GM18511 (cell line): ENCODE results near the gene PPL.

Experiments used
- ATAC-seq: cut with Tn5 transposase; IDR thresholded peaks from one replicate; pipeline ENCODE4 v1.9.1; 2021; ENCODE audit warnings: mild to moderate bottlenecking, moderate library complexity; ENCODE audit not compliant: unreplicated experiment

Gene PPL

DNA sequence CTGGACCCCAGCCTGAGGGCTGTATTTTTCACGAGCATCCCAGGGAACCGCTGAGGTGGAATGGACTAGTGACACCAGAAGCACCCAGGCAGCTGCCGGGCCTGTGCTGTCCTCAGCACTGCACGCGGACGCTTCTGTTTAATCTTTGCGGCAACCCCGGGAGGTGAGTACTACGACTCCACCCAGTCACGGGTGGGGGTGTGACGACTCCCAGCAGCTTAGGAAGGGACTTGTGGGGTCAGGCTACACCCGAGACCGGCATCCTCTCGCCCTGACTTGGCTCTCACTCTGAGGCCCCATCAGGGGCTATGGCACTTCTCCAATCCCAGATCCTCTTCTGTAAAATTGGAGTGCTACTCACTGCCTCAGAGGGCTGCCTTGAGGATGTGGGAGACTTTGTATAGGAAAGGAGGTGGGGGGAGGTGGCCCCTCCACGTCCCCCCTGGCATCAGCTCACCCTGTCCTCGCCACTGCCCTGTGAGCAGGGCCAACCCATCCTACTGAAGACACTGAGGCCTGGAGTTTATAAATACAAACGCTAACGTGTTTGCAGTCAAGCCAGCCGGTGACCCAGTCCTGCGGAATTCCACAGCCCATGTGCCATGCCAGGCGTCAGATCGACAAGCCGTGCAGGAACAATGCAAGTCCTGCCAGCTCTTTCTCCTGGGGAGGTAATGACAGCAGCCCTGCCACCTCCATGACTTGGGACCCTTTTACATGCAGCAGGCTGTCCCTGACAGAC lies 44.4 kb downstream of the PPL start:
- no peak for ATAC-seq

DNA sequence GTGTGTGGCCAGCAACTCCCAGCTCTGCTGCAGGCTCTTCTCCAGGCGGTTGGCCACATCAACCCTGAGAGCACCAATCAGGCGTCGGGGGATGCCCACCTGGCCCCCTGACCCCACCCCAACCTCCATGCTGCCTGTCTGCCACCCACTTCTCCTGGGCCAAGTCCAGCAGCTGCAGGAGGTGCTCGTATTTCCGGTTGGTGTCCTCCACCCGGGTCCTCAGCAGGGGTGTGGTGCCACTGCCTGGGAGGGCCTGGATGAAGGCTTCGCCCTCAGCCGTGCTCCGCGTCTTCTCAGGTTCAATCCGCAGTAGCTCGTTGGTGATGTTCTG lies 45.1 kb downstream of the PPL start:
- ATAC-seq: no peak

DNA sequence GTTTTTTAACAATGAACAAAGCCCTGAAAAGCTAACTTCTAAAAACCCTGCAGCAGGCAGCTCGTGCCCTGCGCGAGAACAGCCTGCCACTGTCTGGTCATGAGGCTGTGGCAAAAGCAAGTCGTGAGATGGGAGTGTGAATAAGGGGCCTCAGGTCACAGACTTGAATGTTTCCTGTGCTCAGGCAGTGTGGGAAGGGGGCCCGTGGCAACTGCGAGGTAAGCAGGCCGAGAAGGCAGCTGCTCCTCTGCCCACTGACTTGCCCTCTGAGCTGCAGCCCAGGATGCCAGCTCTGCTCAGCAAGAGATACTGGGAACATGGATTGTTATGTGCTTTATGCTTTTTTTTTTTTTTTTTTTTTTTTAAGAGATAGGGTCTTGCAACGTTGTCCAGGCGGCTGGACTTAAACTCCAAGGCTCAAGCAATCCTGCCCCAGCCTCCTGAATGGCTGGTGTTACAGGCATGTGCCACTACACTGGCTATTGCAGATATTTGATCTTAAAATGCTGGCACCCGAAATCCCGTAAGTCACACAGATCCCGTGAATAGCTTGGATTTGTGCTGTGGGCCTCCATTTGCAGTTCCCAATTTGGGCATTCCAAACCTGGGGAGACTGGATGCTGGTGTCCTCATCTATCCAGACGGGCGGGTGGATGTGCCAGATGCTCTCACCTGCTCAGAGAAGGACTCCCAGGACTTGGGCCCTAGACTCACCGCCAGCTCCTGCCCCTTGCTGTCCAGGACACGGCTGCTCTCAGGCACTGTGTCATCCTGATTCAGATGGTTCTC lies 45.7 kb downstream of the PPL start:
- no peak for ATAC-seq

DNA sequence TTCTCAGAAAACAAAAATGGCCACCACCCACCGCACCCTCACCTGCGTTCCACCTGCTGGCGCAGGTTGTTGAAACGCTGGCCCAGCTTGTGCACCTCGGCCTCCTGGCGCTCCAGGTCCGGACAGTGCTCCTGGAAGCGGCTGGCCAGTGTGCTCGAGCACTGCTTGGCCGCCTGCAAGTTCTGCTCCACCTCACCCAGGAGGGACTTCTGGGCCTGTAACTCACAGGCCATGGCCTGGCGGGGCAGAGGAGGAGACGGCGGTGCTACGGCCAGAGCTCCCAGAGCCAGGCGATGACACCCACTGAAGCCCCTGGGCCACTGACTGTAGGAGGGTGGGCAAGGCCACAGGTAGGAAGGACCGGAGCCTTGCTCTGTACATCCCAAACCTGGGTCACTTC lies 46.3 kb downstream of the PPL start:
- ATAC-seq: no peak

DNA sequence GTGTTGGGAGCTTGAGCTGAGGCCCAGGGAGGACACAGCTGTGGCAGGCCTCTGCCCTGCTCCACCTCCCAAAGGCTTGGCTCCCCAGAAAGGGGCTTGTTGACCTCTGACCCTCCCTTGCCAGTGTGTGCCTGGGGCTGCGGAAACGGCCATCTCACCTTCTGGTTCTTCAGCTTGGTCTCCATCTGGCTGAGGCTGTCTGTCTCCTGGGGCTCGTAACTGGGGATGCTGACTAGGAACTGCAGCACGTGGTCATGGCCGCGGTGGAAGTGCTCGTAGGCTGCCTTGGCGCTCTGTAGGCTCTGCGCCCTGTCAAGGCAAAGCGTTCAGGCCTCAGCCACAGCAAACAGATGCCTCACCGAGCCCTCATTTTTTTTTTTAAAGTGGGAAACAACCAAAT lies 46.9 kb downstream of the PPL start:
- ATAC-seq: no peak

DNA sequence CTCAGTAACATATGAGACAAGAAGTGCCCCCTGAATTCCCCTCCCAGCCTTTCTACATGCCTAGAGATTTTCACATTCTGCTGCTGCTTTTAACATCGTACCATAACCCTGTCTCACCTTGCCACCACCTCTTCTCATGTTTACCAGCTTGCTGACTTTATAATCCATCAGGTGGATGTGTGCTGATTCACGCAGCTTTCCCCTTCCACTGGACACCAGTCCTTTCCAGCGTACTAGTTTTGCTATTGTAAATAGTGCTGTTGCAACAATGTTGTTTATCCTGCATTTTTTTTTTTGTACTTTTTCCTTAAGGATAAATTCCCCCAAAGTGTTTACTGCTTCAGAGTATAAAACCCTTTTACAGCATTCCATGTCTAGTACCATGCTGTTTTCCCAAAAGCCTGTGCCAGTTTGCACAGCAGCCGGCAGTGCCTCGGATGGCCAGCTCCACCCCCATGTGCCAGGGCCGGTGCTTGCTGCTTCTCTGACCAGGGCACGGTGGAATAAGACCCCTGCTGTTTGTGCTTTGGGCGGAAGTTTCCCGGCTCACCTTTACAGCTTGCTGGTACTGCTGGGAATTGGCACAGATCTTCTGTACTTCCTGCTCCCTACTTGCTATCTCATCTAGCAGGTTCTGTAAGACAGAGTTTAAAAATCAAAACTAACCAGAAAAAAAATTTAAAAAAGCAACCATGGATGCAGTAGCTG lies 48.4 kb downstream of the PPL start:
- no peak for ATAC-seq

DNA sequence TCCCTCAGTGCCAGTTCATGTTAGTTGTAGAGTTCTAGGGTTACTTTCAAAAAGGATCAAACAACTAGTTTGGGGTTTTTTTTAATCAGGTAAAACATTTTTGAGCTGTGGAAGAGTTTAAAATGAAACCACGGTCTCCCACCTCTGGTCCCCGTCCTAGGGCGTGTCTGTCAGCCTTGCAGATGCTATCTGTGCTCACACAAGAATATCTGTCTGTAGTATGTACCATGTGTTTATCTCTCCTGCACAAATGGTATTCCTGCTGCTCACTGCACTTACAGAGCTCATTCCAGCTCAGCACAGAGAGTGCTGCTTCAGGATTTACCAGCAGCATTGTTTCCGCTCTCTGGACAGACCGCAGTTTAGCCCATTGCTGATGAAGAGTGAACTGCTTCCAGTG lies 50.8 kb downstream of the PPL start:
- no peak for ATAC-seq

DNA sequence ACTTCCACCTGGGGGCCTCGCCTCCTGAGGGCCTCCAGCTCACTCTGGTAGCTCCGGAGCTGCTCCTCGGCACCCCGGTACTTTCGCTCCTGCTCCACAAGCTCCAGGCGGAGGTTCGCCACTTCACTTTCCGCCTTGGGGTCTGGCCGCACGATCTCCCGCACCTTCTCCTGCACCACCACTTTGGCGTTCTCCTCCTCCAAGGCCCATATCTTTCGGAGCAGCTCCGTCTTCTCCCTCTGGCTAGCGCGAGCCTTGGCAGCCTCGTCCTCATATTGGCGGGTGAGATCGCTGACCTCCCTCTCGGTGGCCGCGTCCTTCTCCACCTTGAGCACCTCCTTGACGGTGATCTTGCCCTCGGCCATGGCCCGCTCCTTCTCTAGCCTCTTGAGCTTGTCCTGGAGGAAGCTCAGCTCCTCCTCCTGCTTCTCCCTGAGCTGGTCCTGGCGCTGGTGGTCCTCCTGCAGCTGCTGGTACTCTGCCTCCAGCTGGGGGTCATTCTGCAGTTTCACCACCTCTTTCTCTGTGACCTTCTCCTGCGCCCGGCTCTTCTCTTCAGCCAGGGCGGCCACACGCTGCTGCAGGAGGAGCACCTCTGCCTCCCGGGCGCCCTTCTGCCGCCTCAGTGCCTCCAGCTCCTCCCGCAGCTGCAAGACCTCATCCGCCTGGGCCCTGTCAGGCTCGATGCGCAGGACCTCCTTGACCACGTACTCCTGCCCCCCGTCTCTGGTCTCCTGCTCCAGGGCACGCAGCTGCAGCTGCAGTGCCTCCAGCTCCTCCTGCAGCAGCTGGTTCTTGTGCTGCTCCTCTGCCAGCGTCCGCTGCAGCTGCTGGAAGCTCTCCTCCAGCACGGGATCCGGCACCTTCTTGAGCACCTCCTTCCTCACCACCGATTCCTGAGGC lies 51.7 kb downstream of the PPL start:
- ATAC-seq: no peak

DNA sequence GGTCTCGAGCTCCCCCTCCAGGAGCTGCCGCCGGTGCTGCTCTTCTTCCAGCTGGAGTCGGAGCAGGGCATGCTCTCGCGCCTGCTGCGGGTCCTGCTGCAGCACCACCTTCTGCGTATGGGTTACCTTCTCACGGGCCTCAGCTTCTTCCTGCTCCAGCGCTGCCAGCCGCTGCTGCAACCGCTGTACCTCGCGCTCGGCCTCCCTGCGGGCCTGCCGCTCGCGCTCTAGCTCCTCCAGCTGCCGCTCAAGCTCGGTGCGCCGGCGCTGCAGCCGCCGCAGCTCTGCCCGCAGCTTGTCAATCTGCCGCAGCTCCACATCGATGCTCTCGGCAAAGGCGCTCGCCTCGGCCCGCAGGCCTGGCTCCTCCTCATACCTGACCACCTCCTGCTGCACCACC lies 52.7 kb downstream of the PPL start:
- ATAC-seq: no peak

DNA sequence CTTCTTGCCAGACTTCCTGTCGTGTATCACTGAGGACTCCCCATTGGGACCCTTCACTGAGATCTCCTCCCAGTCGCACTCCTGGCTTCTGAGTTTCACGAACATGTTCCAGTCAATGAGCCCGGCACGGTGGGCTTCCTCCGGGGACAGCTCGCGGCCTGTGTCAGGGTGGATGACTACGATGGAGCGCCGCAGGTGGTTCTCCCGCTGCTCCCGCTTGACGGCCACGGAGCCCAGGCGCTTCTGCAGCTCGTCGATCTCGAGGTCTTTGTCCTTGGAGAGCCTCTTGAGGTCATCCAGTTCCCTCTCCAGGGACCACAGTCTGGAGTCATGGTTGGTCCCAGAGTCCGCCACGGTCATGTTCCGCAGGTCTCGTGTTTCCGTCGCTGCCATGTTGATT lies 53.4 kb downstream of the PPL start:
- ATAC-seq: no peak

DNA sequence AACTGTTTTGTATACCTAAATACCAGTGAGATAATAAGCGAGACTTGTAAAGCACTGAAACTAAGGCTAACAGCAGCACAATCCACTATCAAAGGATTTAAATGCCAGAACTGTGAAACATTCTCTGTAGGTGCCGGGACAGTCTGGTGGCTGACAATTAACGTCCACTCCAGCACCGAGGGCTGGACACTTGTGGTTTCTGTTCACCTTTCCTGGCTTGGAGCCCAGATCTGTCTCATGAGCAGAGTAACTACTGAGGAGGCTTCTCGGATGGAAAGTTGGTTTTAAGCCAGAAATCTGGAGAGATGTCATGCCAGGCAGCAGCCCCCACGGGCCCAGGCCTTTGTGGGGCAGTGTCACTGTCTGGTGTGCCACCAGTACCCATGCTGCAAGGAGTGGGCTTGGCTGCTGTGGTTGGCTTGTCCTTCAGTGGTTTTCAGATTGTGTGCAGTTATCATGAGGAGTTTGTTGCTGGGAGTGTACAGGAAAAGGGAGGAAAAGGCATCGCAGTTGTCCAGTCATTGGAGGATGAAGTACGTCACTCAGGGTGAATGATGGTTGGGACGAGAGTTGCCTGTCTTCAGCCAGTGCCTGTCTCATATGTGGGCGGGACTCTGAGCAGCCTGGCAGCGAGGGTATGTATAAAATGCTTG lies 54.2 kb downstream of the PPL start:
- ATAC-seq: no peak

DNA sequence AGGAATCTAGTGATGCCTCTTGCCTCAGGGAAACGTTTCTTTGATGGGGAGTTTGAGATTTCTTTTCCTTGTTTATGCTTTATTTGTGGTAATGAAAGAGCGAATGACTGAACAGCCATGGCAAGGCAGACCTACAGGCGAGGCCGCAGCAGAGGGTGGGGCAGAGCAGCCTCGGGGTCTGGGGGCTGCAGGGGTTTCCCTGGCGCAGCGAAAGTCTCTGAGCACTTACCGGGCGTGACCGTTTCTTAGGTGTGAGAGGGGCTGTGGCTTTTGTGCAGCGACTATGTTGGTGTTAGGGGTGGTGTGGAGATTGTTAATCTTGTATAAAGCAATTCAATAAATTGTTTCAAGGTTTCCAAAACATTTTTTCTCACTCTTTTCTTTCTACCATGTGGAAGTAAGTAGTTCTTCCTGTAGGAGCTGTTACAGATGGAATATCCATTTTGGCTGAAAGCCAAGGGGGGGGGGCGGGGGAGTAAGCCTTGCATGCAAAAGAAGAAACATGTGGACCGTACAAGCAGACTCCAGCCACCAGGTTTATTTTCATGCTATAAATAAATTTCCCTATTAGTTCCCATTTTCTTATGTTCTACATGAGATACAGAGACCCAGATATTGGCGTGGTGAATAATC lies 54.8 kb downstream of the PPL start:
- no peak for ATAC-seq

DNA sequence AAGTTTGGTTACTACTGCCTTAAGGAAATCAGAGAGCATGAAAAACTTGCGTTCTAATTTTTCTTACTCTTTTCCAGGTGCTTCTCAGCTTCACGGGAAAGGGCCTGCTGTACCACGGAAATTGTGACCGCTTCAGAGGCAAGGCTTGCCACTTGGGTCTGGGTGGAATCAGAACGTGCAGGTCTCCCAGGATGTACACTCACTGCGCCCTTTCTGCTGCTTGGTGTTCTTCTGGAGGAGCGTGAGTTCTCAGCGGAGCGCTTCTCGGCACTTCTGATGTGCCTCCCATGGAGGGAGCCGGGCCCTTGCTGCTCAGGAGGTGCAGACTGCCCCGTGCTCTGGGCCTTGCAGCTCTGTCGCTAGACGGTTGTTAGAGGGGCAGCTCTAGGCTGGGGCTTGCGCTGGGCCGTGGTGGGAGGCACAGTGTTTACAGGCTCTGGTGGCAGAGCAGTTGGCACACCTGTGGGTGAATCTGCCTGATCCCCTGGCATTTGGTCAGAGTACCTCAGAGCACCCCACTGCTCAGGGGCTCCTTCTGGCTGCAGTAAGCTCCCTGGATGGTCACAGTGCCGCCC lies 56.9 kb downstream of the PPL start:
- ATAC-seq: no peak

DNA sequence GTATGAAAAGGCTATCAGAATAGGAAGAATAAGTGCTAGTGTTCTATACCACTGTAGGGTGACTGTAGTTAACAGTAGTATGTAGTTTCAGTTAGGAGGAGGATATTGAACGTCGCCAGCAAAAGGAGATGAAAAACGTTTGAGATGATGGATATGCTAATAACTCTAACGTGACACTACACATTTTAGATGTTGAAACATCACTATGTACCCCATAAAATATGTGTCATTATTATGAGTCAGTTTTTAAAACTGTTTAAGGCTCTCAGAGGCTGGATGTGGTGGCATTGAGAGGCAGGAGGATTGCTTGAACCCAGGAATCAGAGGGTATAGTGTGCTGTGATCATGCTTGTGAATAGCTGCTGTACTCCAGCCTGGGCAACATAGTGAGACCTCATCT lies 57.9 kb downstream of the PPL start:
- ATAC-seq: no peak

DNA sequence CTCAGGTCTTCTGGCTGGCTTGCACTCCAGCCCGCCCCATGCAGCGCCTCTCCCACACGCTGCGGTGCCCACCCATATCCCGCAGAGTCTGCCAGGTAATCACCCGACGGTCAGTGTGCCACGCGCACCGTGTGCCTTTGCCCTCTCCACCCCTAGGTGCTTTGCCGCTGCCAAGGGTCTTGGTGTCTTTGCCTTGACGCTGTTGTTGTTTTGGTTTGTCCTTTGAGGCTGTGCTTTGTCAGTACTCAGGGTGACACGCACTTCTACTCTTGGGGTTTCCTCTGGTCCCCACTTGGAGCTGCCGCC lies 59.6 kb downstream of the PPL start:
- no peak for ATAC-seq

DNA sequence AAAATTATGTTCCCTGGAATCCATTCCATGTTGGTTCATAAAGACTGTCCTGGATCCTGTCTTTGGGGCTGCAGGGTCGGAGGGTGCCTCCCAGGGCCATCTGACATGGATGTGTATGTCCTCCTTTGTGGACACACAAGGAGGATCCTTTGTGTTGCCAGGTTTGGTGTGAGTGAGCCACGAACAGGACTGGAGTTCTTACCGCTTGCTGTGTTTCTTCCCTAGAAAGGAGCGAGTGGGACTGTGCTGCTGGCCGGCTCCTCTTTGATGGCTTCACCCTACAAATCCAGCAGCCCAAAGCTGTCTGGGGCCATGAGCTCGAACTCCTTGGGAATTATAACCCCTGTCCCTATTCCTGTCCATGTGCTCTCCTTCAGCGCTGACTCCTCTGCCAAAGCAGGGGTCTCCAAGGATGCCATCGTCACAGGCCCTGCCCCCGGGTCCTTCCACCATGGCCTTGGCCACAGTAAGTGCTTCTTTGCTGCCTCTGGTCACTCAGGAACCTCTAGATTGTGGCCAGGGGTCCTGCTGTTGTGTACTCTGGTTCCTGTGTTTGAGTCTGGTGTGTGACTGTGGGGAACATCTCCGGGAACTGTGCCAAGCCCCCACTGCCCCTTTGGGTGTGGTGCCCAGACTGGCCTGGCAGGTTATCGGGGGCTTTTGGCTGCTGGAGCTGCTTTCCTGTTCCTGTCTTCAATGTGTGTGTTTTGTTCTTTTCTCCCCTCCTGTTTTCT lies 60.1 kb downstream of the PPL start:
- ATAC-seq: no peak

DNA sequence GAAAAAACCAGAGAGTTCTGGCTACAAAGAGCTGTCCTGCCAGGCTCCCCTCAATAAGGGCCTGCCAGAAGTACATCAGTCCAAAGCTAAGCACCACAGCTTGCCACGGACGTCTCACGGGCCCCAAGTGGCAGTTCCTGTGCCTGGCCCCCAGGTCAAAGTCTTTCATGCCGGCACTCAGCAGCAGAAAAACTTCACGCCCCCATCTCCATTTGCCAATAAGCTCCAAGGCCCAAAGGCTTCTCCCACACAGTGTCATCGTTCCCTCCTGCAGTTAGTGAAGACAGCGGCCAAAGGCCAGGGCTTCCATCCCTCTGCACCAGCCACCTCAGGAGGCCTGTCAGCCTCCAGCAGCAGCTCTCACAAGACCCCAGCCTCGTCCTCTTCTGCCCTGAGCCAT lies 62.3 kb downstream of the PPL start:
- no peak for ATAC-seq

DNA sequence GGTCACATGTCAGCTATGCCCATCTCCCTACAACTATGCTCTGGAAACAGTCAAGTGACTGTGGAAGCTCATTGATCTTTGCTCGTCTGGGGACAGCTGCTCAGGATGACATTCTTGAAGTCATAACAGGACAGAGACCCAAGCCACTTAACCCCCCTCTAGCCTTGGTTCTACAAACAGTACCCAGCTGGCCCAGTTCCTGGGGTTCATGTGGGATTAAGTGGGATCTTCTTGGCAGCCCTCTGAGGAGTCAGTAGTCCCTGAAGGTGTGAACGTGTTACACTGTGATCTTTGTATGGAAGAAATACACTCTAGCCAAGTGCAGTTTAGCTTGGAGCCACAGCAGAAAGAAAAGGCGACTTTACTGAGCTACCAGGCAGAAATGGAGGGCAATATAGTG lies 63.9 kb downstream of the PPL start:
- ATAC-seq: no peak

DNA sequence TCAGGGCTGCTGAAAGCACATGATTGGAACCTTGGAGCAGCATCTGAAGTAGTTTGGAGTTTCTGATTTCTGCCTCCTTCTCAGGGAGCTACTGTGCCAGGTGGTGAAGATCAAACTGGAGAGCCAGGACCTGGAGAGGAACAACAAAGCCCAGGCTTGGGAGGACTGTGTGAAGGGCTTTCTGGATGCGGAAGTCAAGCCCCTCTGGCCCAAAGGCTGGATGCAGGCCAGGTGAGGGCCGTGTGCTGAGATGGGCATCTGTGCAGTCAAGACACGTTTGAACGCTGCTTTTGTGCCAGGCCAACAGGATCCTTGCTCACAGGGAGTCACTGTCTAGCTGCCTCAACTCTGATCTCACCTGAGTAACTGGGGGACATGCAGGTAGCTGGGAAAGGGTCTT lies 65.9 kb downstream of the PPL start:
- no peak for ATAC-seq
